GM12878 (cell line): ENCODE results near the gene OTUB2.

Source experiments
- BRCA1 ChIP-seq: IDR thresholded peaks from 2 replicates; pipeline ENCODE4 v1.6.1; 2011; ENCODE audit warnings: low read depth, low read length, improper control_type of control experiment
- ESRRA ChIP-seq: IDR thresholded peaks from 2 replicates; pipeline ENCODE4 v1.6.1; 2012; ENCODE audit warnings: mild to moderate bottlenecking, low read length, improper control_type of control experiment
- JUND ChIP-seq: IDR thresholded peaks from 2 replicates; pipeline ENCODE4 v1.6.1; 2012; ENCODE audit warnings: low read depth, mild to moderate bottlenecking, low read length, improper control_type of control experiment, moderate library complexity
- PAX5 ChIP-seq: IDR thresholded peaks from 2 replicates; pipeline ENCODE4 v1.6.1; 2011; ENCODE audit warnings: low read depth, low read length, borderline replicate concordance
- RAD21 ChIP-seq: IDR thresholded peaks from 2 replicates; pipeline ENCODE4 v1.6.1; 2011; ENCODE audit warnings: mild to moderate bottlenecking, low read depth, low read length, moderate library complexity; ENCODE audit not compliant: insufficient read depth
- SMC3 ChIP-seq: IDR thresholded peaks from 2 replicates; pipeline ENCODE4 v1.6.1; 2011; ENCODE audit warnings: low read length, improper control_type of control experiment, borderline replicate concordance
- TARDBP ChIP-seq: IDR thresholded peaks from 2 replicates; pipeline ENCODE4 v1.6.1; 2016; ENCODE audit warnings: borderline replicate concordance
- TF ChIP-seq, protein P1 (sequence below): IDR thresholded peaks from 2 replicates; pipeline ENCODE4 v1.6.1; 2011; ENCODE audit warnings: low read depth, mild to moderate bottlenecking, low read length, moderate library complexity, borderline replicate concordance; ENCODE audit errors: extremely low read depth
- TF ChIP-seq, protein P2 (sequence below), 3 experiments: IDR thresholded peaks in 2 of 3; conservative IDR thresholded peaks in 1 of 3; 2 replicates each; pipeline ENCODE4 v1.5.1; 2011; ENCODE audit warnings: low read depth in 3 of 3, low read length in 3 of 3, mild to moderate bottlenecking in 3 of 3, control low read depth in 2 of 3, moderate library complexity in 2 of 3, inconsistent platforms in 1 of 3, mixed read lengths in 1 of 3; ENCODE audit not compliant: control insufficient read depth in 2 of 3, insufficient read depth in 1 of 3; ENCODE audit errors: extremely low read depth in 1 of 3

DNA sequence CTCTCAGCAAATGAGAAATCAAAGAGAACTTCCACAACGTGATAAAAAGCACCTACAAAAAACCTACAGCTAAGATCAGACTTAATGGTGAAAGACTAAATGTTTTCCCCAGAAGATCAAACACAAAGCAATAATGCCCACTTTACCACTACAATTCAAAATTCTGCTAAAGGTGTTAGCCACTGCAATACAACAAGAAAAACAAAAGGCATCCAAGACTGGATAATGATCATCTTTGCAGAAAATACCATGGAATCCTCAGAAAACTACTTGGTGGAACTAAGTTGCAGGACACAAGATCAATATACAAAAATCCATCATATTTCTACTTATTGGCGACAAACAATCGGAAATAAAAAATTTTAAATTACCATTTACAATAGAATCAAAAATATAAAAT, 48.4 kb downstream of the OTUB2 start:
- no peak for TF ChIP-seq SMC3
- no peak for TF ChIP-seq BRCA1
- no peak for TF ChIP-seq PAX5
- TF ChIP-seq TARDBP, result no peak
- no peak for TF ChIP-seq RAD21
- TF ChIP-seq, protein P1, sequence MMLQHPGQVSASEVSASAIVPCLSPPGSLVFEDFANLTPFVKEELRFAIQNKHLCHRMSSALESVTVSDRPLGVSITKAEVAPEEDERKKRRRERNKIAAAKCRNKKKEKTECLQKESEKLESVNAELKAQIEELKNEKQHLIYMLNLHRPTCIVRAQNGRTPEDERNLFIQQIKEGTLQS, result no peak
- no peak for TF ChIP-seq JUND
- TF ChIP-seq ESRRA, result no peak
- TF ChIP-seq, protein P2, sequence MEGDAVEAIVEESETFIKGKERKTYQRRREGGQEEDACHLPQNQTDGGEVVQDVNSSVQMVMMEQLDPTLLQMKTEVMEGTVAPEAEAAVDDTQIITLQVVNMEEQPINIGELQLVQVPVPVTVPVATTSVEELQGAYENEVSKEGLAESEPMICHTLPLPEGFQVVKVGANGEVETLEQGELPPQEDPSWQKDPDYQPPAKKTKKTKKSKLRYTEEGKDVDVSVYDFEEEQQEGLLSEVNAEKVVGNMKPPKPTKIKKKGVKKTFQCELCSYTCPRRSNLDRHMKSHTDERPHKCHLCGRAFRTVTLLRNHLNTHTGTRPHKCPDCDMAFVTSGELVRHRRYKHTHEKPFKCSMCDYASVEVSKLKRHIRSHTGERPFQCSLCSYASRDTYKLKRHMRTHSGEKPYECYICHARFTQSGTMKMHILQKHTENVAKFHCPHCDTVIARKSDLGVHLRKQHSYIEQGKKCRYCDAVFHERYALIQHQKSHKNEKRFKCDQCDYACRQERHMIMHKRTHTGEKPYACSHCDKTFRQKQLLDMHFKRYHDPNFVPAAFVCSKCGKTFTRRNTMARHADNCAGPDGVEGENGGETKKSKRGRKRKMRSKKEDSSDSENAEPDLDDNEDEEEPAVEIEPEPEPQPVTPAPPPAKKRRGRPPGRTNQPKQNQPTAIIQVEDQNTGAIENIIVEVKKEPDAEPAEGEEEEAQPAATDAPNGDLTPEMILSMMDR (IDR thresholded peaks at IDR 0.05 in 2 of 3, conservative IDR thresholded peaks at IDR 0.05 in 1 of 3; ENCODE audit: control insufficient read depth in 2 of 3, extremely low read depth in 1 of 3, insufficient read depth in 1 of 3, low read depth in 3 of 3, low read length in 3 of 3), result no peak
